HepG2 (cell line): ENCODE data around the gene ACSL5. TPM values are rescaled to one million over a fixed set of nuclear protein-coding genes. Genes with fewer than 3 reads are reported as not detected.

Experiments used
- AHDC1 ChIP-seq: sonication (generic); formaldehyde crosslinking; IDR thresholded peaks from 2 replicates; pipeline ENCODE4 v1.5.1; 2020; ENCODE audit warnings: mild to moderate bottlenecking, missing genetic modification reagents, borderline replicate concordance
- GTF3A ChIP-seq: sonication (generic); formaldehyde crosslinking; conservative IDR thresholded peaks from 2 replicates; pipeline ENCODE4 v1.4.0; 2020; ENCODE audit warnings: mild to moderate bottlenecking, missing genetic modification reagents
- KLF9 ChIP-seq: IDR thresholded peaks from 2 replicates; pipeline ENCODE4 v1.6.1; 2016; ENCODE audit warnings: low read depth
- LCORL ChIP-seq, 2 experiments: fragments of 450-650 bp in 1 of 2; sonication (generic) in 1 of 2; formaldehyde crosslinking in 1 of 2; IDR thresholded peaks; 2 replicates each; pipeline versions ENCODE4 v1.5.0 to v1.6.1; 2017 to 2020; ENCODE audit warnings: antibody characterized with exemption in 1 of 2, missing genetic modification reagents in 1 of 2
- PHF8 ChIP-seq: sonication (generic); formaldehyde crosslinking; IDR thresholded peaks from 2 replicates; pipeline ENCODE4 v1.5.0; 2020; ENCODE audit warnings: missing genetic modification reagents
- PTBP1 ChIP-seq: fragments of 200-400 bp; formaldehyde crosslinking; IDR thresholded peaks from 2 replicates; pipeline ENCODE4 v1.6.1; 2018; ENCODE audit warnings: low read length, low read depth; ENCODE audit not compliant: poor library complexity, severe bottlenecking
- ZEB1 ChIP-seq: IDR thresholded peaks from 2 replicates; pipeline ENCODE4 v1.6.1; 2012; ENCODE audit warnings: mild to moderate bottlenecking, low read depth, inconsistent platforms; ENCODE audit not compliant: insufficient replicate concordance
- ZFP90 ChIP-seq: sonication (generic); formaldehyde crosslinking; IDR thresholded peaks from 2 replicates; pipeline ENCODE4 v1.8.0; 2022; ENCODE audit warnings: missing genetic modification reagents, mild to moderate bottlenecking, inconsistent platforms, borderline replicate concordance
- ZNF205 ChIP-seq: IDR thresholded peaks from 2 replicates; pipeline ENCODE4 v1.6.1; 2018; ENCODE audit warnings: missing biosample characterization, missing genetic modification reagents
- ZNF263 ChIP-seq: sonication (generic); formaldehyde crosslinking; IDR thresholded peaks from 2 replicates; pipeline ENCODE4 v1.4.0; 2020; ENCODE audit warnings: missing genetic modification reagents
- ZNF33B ChIP-seq: sonication (generic); formaldehyde crosslinking; IDR thresholded peaks from 2 replicates; pipeline ENCODE4 v1.5.1; 2020; ENCODE audit warnings: mild to moderate bottlenecking, missing genetic modification reagents
- ZNF567 ChIP-seq: sonication (generic); formaldehyde crosslinking; IDR thresholded peaks from 2 replicates; pipeline ENCODE4 v1.8.1; 2023; ENCODE audit warnings: mild to moderate bottlenecking, missing genetic modification reagents, borderline replicate concordance
- ZNF766 ChIP-seq: sonication (generic); formaldehyde crosslinking; IDR thresholded peaks from 2 replicates; pipeline ENCODE4 v1.5.0; 2020; ENCODE audit warnings: missing genetic modification reagents, borderline replicate concordance
- ZNF780A ChIP-seq: sonication (generic); formaldehyde crosslinking; IDR thresholded peaks from 2 replicates; pipeline ENCODE4 v1.8.0; 2022; ENCODE audit warnings: mild to moderate bottlenecking, missing genetic modification reagents, moderate library complexity
- polyA plus RNA-seq, 8 experiments: library from polyadenylated mRNA; depleted of rRNA in 3 of 8; stranded (reverse) in 7 of 8; unstranded in 1 of 8; fragments of >200 nt; fragmentation: Illumina TruSeq in 4 of 8; extraction: Trizol in 4 of 8; gene quantifications; 2 replicates each; pipeline versions ENCODE4 v1.2.1 to v1.2.3, GENCODE V29; 2011 to 2016; ENCODE audit warnings: low read depth in 4 of 8, missing spikeins in 1 of 8, mixed read lengths in 1 of 8; ENCODE audit not compliant: insufficient read depth in 1 of 8
- total RNA-seq, 5 experiments: library from RNA; depleted of rRNA; stranded (reverse); fragments of >200 nt; fragmentation: Illumina TruSeq; extraction: Trizol; gene quantifications; 2 replicates each; pipeline ENCODE4 v1.2.3, GENCODE V29; 2016; ENCODE audit warnings: low read depth in 1 of 5
- TF ChIP-seq, protein P1 (sequence below): sonication (generic); formaldehyde crosslinking; IDR thresholded peaks from 2 replicates; pipeline ENCODE4 v1.4.0; 2020; ENCODE audit warnings: missing genetic modification reagents, borderline replicate concordance
- TF ChIP-seq, protein P2 (sequence below), 2 experiments: sonication (generic) in 1 of 2; formaldehyde crosslinking in 1 of 2; IDR thresholded peaks; 2 replicates each; pipeline versions ENCODE4 v1.4.0 to v1.6.1; 2018 to 2020; ENCODE audit warnings: missing genetic modification reagents in 2 of 2, borderline replicate concordance in 1 of 2, low read depth in 1 of 2, mild to moderate bottlenecking in 1 of 2, missing biosample characterization in 1 of 2

The ACSL5 gene
- total and polyA plus RNA-seq, 2 of the 13 experiments (the other 11 are each of a cell fraction or from before 2014, with no cell fraction given): 56.4 to 82.5 TPM

DNA sequence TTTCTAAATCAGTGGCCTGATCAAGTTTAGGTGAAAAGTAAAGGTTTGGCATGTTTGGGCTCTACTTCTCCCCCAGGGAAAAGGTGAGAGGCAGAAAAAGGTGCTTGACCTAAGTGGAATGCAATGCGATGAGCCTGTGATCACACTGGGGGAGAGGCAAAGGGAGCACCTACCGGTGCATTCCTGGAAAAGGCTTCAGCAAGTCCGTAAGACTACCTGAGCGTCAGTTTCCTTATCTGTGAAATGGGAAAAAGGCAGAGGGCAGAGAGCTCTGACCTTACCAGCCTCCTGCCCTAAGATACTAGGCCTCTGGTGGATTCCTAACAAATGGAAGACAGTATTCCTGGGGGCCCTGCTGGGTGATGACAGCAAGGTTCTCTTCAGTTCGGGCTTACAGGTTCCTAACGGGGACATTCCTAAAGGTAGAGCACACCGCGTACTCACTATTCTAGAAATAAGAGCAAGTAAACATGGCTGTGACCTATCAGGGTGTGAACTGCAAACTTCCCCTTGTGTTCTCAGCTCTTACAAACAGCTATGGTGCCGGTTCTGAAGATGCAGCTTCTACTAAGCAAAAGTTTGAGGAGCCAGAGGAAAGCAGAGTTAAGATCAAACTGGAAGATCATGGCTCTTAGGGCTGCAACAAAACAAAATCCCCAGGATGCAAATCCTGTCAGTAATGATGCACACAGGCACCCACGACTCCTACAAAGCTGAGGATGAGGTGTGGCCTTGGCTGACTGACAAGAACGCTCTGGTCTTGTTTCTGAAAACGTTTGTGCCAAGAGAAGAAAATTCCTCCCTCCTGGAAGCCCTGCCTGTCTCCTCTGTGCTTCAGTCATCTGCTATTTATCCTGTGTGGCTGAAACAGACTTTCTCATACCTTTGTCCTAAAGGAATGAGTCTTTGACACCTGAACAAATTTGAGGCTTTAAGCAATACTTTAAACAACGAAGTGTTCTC is 13.3 kb upstream of the ACSL5 start (continued):
- no peak for TF ChIP-seq PTBP1
- TF ChIP-seq, protein P1, sequence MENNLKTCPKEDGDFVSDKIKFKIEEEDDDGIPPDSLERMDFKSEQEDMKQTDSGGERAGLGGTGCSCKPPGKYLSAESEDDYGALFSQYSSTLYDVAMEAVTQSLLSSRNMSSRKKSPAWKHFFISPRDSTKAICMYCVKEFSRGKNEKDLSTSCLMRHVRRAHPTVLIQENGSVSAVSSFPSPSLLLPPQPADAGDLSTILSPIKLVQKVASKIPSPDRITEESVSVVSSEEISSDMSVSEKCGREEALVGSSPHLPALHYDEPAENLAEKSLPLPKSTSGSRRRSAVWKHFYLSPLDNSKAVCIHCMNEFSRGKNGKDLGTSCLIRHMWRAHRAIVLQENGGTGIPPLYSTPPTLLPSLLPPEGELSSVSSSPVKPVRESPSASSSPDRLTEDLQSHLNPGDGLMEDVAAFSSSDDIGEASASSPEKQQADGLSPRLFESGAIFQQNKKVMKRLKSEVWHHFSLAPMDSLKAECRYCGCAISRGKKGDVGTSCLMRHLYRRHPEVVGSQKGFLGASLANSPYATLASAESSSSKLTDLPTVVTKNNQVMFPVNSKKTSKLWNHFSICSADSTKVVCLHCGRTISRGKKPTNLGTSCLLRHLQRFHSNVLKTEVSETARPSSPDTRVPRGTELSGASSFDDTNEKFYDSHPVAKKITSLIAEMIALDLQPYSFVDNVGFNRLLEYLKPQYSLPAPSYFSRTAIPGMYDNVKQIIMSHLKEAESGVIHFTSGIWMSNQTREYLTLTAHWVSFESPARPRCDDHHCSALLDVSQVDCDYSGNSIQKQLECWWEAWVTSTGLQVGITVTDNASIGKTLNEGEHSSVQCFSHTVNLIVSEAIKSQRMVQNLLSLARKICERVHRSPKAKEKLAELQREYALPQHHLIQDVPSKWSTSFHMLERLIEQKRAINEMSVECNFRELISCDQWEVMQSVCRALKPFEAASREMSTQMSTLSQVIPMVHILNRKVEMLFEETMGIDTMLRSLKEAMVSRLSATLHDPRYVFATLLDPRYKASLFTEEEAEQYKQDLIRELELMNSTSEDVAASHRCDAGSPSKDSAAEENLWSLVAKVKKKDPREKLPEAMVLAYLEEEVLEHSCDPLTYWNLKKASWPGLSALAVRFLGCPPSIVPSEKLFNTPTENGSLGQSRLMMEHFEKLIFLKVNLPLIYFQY (CRISPR knock-in tag): no peak
- TF ChIP-seq ZNF766 (CRISPR knock-in tag): no peak
- TF ChIP-seq GTF3A: no peak
- TF ChIP-seq LCORL (IDR thresholded peaks at IDR 0.05): no peak
- TF ChIP-seq LCORL (CRISPR knock-in tag; IDR thresholded peaks at IDR 0.05): no peak
- TF ChIP-seq, protein P2, sequence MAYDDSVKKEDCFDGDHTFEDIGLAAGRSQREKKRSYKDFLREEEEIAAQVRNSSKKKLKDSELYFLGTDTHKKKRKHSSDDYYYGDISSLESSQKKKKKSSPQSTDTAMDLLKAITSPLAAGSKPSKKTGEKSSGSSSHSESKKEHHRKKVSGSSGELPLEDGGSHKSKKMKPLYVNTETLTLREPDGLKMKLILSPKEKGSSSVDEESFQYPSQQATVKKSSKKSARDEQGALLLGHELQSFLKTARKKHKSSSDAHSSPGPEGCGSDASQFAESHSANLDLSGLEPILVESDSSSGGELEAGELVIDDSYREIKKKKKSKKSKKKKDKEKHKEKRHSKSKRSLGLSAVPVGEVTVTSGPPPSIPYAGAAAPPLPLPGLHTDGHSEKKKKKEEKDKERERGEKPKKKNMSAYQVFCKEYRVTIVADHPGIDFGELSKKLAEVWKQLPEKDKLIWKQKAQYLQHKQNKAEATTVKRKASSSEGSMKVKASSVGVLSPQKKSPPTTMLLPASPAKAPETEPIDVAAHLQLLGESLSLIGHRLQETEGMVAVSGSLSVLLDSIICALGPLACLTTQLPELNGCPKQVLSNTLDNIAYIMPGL (CRISPR knock-in tag; IDR thresholded peaks at IDR 0.05; ENCODE audit: borderline replicate concordance in 1 of 2, low read depth in 1 of 2): 0 out of 4 replicates have a peak, but pooled peaks of 1 of the 2 experiments have one; percentile 32
- TF ChIP-seq ZNF263 (CRISPR knock-in tag): peak; percentile 97
- TF ChIP-seq ZNF567: 0 out of 2 replicates have a peak, but pooled peaks have one; percentile 37
- TF ChIP-seq ZEB1: peak; percentile 41
- no peak for TF ChIP-seq AHDC1 (CRISPR knock-in tag)
- TF ChIP-seq PHF8: no peak
- TF ChIP-seq ZNF780A: no peak
- no peak for TF ChIP-seq ZNF205 (CRISPR knock-in tag)
- 0 out of 2 replicates have a peak, but pooled peaks have one; percentile 7 for TF ChIP-seq ZNF33B (CRISPR knock-in tag)
- TF ChIP-seq ZFP90 (CRISPR knock-in tag): no peak
- TF ChIP-seq KLF9 (CRISPR knock-in tag): no peak
